HepG2 (cell line): ENCODE results near the gene GK. TPM values are rescaled to one million over a fixed set of nuclear protein-coding genes. Genes with fewer than 3 reads are reported as not detected.
A peak's percentile ranks its signal among the peaks of the same experiment; 100 is the strongest.

Experiments
- ARID4A ChIP-seq: sonication (generic); formaldehyde crosslinking; IDR thresholded peaks from 2 replicates; pipeline ENCODE4 v1.5.0; 2020; ENCODE audit warnings: mild to moderate bottlenecking, missing genetic modification reagents, borderline replicate concordance
- CC2D1A ChIP-seq: sonication (generic); formaldehyde crosslinking; IDR thresholded peaks from 2 replicates; pipeline ENCODE4 v1.8.1; 2023; ENCODE audit warnings: mild to moderate bottlenecking, missing genetic modification reagents
- GABPA ChIP-seq, 2 experiments: IDR thresholded peaks; 2 replicates each; pipeline ENCODE4 v1.6.1; 2011 to 2016; ENCODE audit warnings: low read depth in 2 of 2, low read length in 1 of 2, missing biosample characterization in 1 of 2, missing genetic modification characterization in 1 of 2
- GATAD1 ChIP-seq: IDR thresholded peaks from 2 replicates; pipeline ENCODE4 v1.6.1; 2016; ENCODE audit warnings: missing genetic modification reagents, missing compliant biosample characterization
- GTF2F1 ChIP-seq: fragments of 150-350 bp; IDR thresholded peaks from 2 replicates; pipeline ENCODE4 v1.6.1; 2014; ENCODE audit warnings: low read length
- HES4 ChIP-seq: sonication (generic); formaldehyde crosslinking; IDR thresholded peaks from 2 replicates; pipeline ENCODE4 v1.9.0; 2021; ENCODE audit warnings: mild to moderate bottlenecking, missing genetic modification reagents, borderline replicate concordance
- MTA3 ChIP-seq: sonication (generic); formaldehyde crosslinking; IDR thresholded peaks from 2 replicates; pipeline ENCODE4 v1.4.0; 2020; ENCODE audit warnings: missing genetic modification reagents
- RARA ChIP-seq: IDR thresholded peaks from 2 replicates; pipeline ENCODE4 v1.6.1; 2016; ENCODE audit warnings: missing genetic modification reagents, missing compliant biosample characterization
- RFX5 ChIP-seq: IDR thresholded peaks from 2 replicates; pipeline ENCODE4 v1.6.1; 2011; ENCODE audit warnings: low read depth, low read length, improper control_type of control experiment
- SSRP1 ChIP-seq: IDR thresholded peaks from 2 replicates; pipeline ENCODE4 v1.6.1; 2016; ENCODE audit warnings: control low read depth
- TBP ChIP-seq: sonication (generic); formaldehyde crosslinking; IDR thresholded peaks from 2 replicates; pipeline ENCODE4 v1.5.0; 2020; ENCODE audit warnings: missing genetic modification reagents
- TIGD3 ChIP-seq: sonication (generic); formaldehyde crosslinking; IDR thresholded peaks from 2 replicates; pipeline ENCODE4 v1.5.1; 2020; ENCODE audit warnings: mild to moderate bottlenecking, missing genetic modification reagents, borderline replicate concordance
- YY1 ChIP-seq: IDR thresholded peaks from 2 replicates; pipeline ENCODE4 v1.6.1; 2011; ENCODE audit warnings: low read length, low read depth, moderate library complexity, mild to moderate bottlenecking; ENCODE audit not compliant: insufficient read depth, insufficient replicate concordance
- ZNF160 ChIP-seq: sonication (generic); formaldehyde crosslinking; IDR thresholded peaks from 2 replicates; pipeline ENCODE4 v1.8.0; 2022; ENCODE audit warnings: mild to moderate bottlenecking, inconsistent platforms, missing genetic modification reagents
- ZNF496 ChIP-seq: sonication (generic); formaldehyde crosslinking; IDR thresholded peaks from 2 replicates; pipeline ENCODE4 v1.8.1; 2023; ENCODE audit warnings: mild to moderate bottlenecking, moderate library complexity, missing genetic modification reagents; ENCODE audit not compliant: insufficient replicate concordance
- ZNF704 ChIP-seq: sonication (generic); formaldehyde crosslinking; IDR thresholded peaks from 2 replicates; pipeline ENCODE4 v1.8.1; 2023; ENCODE audit warnings: mild to moderate bottlenecking, inconsistent platforms, moderate library complexity, missing genetic modification reagents, borderline replicate concordance
- polyA plus RNA-seq, 8 experiments: library from polyadenylated mRNA; depleted of rRNA in 3 of 8; stranded (reverse) in 7 of 8; unstranded in 1 of 8; fragments of >200 nt; fragmentation: Illumina TruSeq in 4 of 8; extraction: Trizol in 4 of 8; gene quantifications; 2 replicates each; pipeline versions ENCODE4 v1.2.1 to v1.2.3, GENCODE V29; 2011 to 2016; ENCODE audit warnings: low read depth in 4 of 8, missing spikeins in 1 of 8, mixed read lengths in 1 of 8; ENCODE audit not compliant: insufficient read depth in 1 of 8
- total RNA-seq, 5 experiments: library from RNA; depleted of rRNA; stranded (reverse); fragments of >200 nt; fragmentation: Illumina TruSeq; extraction: Trizol; gene quantifications; 2 replicates each; pipeline ENCODE4 v1.2.3, GENCODE V29; 2016; ENCODE audit warnings: low read depth in 1 of 5
- TF ChIP-seq, protein P1 (sequence below): sonication (generic); formaldehyde crosslinking; IDR thresholded peaks from 2 replicates; pipeline ENCODE4 v1.4.0; 2020; ENCODE audit warnings: missing genetic modification reagents

GK gene
- total and polyA plus RNA-seq, 2 of the 13 experiments (the other 11 are each of a cell fraction or from before 2014, with no cell fraction given) = 64.2 to 265 TPM

GRCh38 chrX:30627818-30628652, 25.2 kb upstream of the GK start (continued):
- TF ChIP-seq SSRP1 (CRISPR knock-in tag) (0 out of 2 replicates have a peak, but pooled peaks have one; percentile 11), ZNF160 (no peak), TBP (CRISPR knock-in tag) (no peak), GATAD1 (0 out of 2 replicates have a peak, but pooled peaks have one; percentile 20), RARA (peak; percentile 75), CC2D1A (CRISPR knock-in tag) (no peak), TIGD3 (CRISPR knock-in tag) (no peak), YY1 (no peak), GABPA (IDR thresholded peaks at IDR 0.05; ENCODE audit: low read depth, low read length) (no peak), GABPA (CRISPR knock-in tag; IDR thresholded peaks at IDR 0.05; ENCODE audit: low read depth) (no peak), ZNF496 (CRISPR knock-in tag) (no peak), RFX5 (no peak), ZNF704 (CRISPR knock-in tag) (no peak), GTF2F1 (no peak), HES4 (CRISPR knock-in tag) (no peak), MTA3 (no peak), ARID4A (CRISPR knock-in tag) (no peak; the same call in 1 of the 2 replicates)
- TF ChIP-seq, protein P1, sequence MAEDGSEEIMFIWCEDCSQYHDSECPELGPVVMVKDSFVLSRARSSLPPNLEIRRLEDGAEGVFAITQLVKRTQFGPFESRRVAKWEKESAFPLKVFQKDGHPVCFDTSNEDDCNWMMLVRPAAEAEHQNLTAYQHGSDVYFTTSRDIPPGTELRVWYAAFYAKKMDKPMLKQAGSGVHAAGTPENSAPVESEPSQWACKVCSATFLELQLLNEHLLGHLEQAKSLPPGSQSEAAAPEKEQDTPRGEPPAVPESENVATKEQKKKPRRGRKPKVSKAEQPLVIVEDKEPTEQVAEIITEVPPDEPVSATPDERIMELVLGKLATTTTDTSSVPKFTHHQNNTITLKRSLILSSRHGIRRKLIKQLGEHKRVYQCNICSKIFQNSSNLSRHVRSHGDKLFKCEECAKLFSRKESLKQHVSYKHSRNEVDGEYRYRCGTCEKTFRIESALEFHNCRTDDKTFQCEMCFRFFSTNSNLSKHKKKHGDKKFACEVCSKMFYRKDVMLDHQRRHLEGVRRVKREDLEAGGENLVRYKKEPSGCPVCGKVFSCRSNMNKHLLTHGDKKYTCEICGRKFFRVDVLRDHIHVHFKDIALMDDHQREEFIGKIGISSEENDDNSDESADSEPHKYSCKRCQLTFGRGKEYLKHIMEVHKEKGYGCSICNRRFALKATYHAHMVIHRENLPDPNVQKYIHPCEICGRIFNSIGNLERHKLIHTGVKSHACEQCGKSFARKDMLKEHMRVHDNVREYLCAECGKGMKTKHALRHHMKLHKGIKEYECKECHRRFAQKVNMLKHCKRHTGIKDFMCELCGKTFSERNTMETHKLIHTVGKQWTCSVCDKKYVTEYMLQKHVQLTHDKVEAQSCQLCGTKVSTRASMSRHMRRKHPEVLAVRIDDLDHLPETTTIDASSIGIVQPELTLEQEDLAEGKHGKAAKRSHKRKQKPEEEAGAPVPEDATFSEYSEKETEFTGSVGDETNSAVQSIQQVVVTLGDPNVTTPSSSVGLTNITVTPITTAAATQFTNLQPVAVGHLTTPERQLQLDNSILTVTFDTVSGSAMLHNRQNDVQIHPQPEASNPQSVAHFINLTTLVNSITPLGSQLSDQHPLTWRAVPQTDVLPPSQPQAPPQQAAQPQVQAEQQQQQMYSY (CRISPR knock-in tag) = no peak
